ENCODE data around the gene SSH3. TPM values are rescaled to one million over a fixed set of nuclear protein-coding genes. Genes with fewer than 3 reads are reported as not detected.

Gene SSH3
- total RNA-seq, 1 experiment from 2014 or later = 38.0 TPM

DNA sequence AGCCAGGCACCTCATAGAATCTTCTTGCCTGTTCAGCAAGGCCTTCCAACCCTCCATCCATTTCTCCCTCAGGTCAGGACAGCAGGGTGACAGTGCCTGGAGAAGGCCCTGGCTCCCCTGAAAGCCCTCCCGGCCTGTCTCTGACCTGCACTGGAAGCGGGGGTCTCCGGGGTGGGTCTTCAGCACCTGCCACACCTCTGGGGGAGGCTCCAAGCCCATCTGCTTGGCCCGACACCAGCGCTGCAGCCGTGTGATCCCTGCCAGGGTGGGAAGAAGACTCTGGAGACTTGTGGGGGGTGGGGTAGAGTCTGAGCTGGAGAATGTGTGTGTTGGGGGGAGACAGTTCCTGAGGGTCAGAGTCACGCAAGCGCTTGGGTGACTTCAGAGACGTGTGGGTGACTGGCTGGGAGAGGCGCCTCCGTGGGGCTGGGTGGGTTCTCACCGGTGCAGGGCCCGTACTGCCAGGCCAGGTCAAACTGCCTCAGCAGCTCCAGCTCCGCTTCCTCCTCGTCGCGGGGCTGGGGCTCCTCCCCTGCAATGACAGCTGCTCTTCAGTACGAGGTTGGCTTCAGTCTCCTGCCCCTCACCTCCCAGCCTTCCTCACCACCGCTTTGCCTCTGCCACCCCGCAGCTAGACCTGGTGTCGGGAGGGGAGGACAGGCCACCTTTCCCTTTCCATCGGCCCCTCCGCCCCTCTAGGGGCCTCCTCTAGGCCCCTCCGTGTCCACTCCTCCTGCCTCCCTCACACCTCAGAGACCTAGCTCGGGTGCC lies 49.4 kb downstream of the SSH3 start:
- TSS peak; percentile 71 for BruUV-seq (replicated peaks)
- H3K27ac Mint-ChIP-seq (ENCODE audit: low read depth, unreplicated experiment) = peak overlapping the region; percentile 91
- H3K27me3 Mint-ChIP-seq (ENCODE audit: insufficient read depth, unreplicated experiment) = no peaks in the 10 kb centered on the region
- intact Hi-C loops (cut with micrococcal nuclease) = loop anchor here (1.0 kb wide), 1 partner anchor 154 kb away; no protein-coding TSS in a partner anchor
- H3K36me3 Mint-ChIP-seq (ENCODE audit: insufficient read depth, unreplicated experiment) = peaks cover 12% of the 10 kb centered on the region
- TF ChIP-seq, protein P1, sequence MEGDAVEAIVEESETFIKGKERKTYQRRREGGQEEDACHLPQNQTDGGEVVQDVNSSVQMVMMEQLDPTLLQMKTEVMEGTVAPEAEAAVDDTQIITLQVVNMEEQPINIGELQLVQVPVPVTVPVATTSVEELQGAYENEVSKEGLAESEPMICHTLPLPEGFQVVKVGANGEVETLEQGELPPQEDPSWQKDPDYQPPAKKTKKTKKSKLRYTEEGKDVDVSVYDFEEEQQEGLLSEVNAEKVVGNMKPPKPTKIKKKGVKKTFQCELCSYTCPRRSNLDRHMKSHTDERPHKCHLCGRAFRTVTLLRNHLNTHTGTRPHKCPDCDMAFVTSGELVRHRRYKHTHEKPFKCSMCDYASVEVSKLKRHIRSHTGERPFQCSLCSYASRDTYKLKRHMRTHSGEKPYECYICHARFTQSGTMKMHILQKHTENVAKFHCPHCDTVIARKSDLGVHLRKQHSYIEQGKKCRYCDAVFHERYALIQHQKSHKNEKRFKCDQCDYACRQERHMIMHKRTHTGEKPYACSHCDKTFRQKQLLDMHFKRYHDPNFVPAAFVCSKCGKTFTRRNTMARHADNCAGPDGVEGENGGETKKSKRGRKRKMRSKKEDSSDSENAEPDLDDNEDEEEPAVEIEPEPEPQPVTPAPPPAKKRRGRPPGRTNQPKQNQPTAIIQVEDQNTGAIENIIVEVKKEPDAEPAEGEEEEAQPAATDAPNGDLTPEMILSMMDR (IDR thresholded peaks at IDR 0.05; ENCODE audit: unreplicated experiment) = no peak
- ChIA-PET CTCF (interaction anchor here (0.7 to 18.6 kb wide), 9 partner anchors 10 to 659 kb away, joined by 3 to 659 read pairs (median 4); partner anchors contain the start of gene CLCF1), POLR2A (interaction anchor here (0.6 to 9.3 kb wide), 20 partner anchors 8 to 299 kb away, joined by 3 to 144 read pairs (median 10); partner anchors contain the start of genes ANKRD13D, CLCF1, PPP1CA and RAD9A)
- H3K9me3 Mint-ChIP-seq (ENCODE audit: unreplicated experiment) = no peaks in the 10 kb centered on the region
- H3K4me3 Mint-ChIP-seq (ENCODE audit: unreplicated experiment) = peak overlapping the region; percentile 85
- peaks cover 58% of the 10 kb centered on the region for H3K4me1 Mint-ChIP-seq (ENCODE audit: insufficient read depth, unreplicated experiment)
- no peak for DNase-seq (ENCODE audit: unreplicated experiment)

DNA sequence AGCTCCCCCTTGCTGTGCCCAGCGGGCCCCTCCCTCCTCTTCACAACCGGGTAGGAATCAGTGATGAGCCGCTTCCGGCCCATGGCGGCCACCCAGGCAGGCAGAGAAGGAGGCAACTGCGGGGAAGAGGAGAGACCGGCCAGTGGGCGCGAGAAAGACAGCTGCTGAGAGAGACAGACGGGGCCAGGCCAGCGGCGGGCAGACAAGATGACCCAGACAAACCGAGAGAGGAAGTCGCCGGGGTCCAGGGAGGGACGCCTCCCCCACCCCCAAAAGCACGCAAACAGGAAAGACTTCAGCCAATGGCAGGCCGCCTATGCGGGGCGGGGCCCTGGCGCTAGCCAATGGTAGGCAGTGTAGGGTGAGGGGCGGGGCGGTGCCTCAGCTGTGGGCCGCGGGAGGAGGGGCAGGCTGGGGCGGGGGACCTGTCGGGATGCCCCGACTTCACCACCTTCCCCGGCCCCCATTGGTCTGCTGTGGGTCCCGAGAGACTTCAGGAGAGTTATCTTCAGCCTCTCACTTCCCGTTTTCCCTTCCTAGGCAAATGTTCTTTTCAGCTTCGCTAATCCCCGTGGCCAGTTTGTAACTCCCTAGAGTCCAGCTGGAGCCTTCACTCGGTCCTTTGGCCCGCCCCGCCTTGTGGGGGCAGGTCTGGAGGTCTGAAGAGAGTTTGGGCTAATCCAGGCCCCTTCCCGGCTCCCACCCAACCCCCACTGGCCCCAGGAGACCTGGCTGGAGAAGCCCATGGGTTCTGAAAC lies 50.2 kb downstream of the SSH3 start, which contains the start of gene POLD4:
Gene POLD4, minus strand, starts transcription at position 230 of the 758 bp plus-strand sequence. Its CDS starts 147 bp downstream, at position 83.
- BruUV-seq (replicated peaks) = no TSS peak
- ChIA-PET POLR2A (interaction anchor here (0.6 to 9.3 kb wide), 22 partner anchors 8 to 666 kb away, joined by 3 to 144 read pairs (median 6); partner anchors contain the start of genes CLCF1, PPP1CA, RAD9A and SSH3), CTCF (interaction anchor here (0.6 to 18.6 kb wide), 7 partner anchors 8 to 101 kb away, joined by 3 to 659 read pairs (median 5); partner anchors contain the start of gene CLCF1)
- no peaks in the 10 kb centered on the region for H3K9me3 Mint-ChIP-seq (ENCODE audit: unreplicated experiment)
- no peaks in the 10 kb centered on the region for H3K27me3 Mint-ChIP-seq (ENCODE audit: insufficient read depth, unreplicated experiment)
- TF ChIP-seq, protein P1 (IDR thresholded peaks at IDR 0.05; ENCODE audit: unreplicated experiment) = no peak
- peaks cover 58% of the 10 kb centered on the region for H3K4me1 Mint-ChIP-seq (ENCODE audit: insufficient read depth, unreplicated experiment)
- H3K27ac Mint-ChIP-seq (ENCODE audit: low read depth, unreplicated experiment) = peak within 1 kb of the TSS; percentile 91
- DNase-seq (ENCODE audit: unreplicated experiment) = peak; percentile 92
- peaks cover 17% of the 10 kb centered on the region for H3K36me3 Mint-ChIP-seq (ENCODE audit: insufficient read depth, unreplicated experiment)
- intact Hi-C loops (cut with micrococcal nuclease) = loop anchor here (1.0 kb wide), 1 partner anchor 153 kb away; no protein-coding TSS in a partner anchor
- peak within 1 kb of the TSS; percentile 85 for H3K4me3 Mint-ChIP-seq (ENCODE audit: unreplicated experiment)

DNA sequence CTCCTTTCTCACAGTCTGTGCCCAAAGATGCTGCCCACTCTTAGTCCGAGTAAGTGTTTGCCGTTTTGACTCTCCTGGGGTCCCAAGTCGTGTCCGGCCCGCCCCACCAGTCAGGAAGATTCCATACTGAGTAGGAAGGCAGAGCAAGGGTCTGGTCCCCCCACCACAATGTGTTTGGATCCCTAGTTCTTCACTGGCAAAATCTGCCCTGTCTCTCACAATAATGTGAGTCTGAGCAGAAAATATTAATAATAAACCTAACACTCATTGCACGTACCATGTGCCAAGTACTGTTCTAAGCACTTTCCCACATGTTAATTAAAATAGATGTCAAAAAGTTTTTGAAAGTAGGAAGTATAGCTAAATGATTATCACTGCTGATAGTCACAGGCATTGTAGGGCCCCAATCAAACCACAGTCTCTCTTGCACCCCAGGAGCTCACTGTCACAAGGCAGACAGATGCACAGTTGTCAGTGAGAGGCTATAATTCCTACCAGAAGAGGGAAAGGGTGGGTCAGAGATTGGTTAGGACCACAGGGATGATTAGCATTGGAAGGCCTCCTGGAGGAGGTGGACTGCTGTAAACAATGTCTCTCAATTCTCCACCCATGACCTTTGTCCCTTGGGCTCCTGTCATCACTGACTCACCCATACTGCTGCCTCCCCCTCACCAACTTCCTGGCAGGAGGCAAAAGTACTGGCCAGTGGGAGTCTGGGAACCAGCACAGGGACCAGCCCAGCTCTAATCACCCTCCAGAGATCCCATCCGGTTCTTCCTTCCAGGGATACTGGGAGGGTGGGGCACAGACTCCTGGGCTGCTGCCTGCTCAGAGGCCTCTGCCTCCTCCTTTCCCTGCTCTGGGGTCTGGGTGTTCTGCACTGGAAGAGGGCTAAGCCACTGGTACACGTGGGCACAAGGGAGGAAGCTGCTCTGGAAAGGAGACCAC lies 51.0 kb downstream of the SSH3 start:
- TF ChIP-seq, protein P1 (IDR thresholded peaks at IDR 0.05; ENCODE audit: unreplicated experiment) = no peak
- ChIA-PET POLR2A (interaction anchor here (0.6 to 9.3 kb wide), 16 partner anchors 8 to 666 kb away, joined by 3 to 144 read pairs (median 11); partner anchors contain the start of genes CLCF1, PPP1CA and RAD9A), CTCF (interaction anchor here (0.6 to 18.6 kb wide), 8 partner anchors 9 to 736 kb away, joined by 3 to 659 read pairs (median 4); partner anchors contain the start of gene CLCF1)
- Mint-ChIP-seq H3K4me1 (ENCODE audit: insufficient read depth, unreplicated experiment) (peaks cover 52% of the 10 kb centered on the region), H3K9me3 (ENCODE audit: unreplicated experiment) (no peaks in the 10 kb centered on the region), H3K4me3 (ENCODE audit: unreplicated experiment) (peak overlapping the region; percentile 85), H3K36me3 (ENCODE audit: insufficient read depth, unreplicated experiment) (peaks cover 12% of the 10 kb centered on the region), H3K27me3 (ENCODE audit: insufficient read depth, unreplicated experiment) (no peaks in the 10 kb centered on the region), H3K27ac (ENCODE audit: low read depth, unreplicated experiment) (peak overlapping the region; percentile 91)
- TSS peak; percentile 92 for BruUV-seq (replicated peaks)
- intact Hi-C loops (cut with micrococcal nuclease) = no loop called here
- peak; percentile 96 for DNase-seq (ENCODE audit: unreplicated experiment)

All from MCF 10A (cell line).